ENCODE measurements around the gene KRTAP22-2. TPM values are rescaled to one million over a fixed set of nuclear protein-coding genes. Genes with fewer than 3 reads are reported as not detected.

Gene KRTAP22-2
- total RNA-seq, 2 donors from 2014 or later: not detected

GRCh38 chr21:30598802-30599201 is 8.6 kb upstream of the KRTAP22-2 start, which contains the start of gene KRTAP6-2:
TSS of gene KRTAP6-2 (minus strand) at chr21:30598902. CDS start at chr21:30598874, 28 bp downstream.
- H3K36me3 ChIP-seq (replicated peaks in 1 of 2; ENCODE audit: insufficient read depth in 1 of 2, low read depth in 2 of 2): no peaks in the 10 kb centered on the region
- no peaks in the 10 kb centered on the region for H3K9me3 ChIP-seq
- H3K27me3 ChIP-seq: no peaks in the 10 kb centered on the region
- TF ChIP-seq CTCF (IDR thresholded peaks at IDR 0.05): no peak
- no peak for TF ChIP-seq POLR2A (IDR thresholded peaks at IDR 0.05)
- intact Hi-C loops (cut with DNase I): no loop called here
- 82 to 93% methylated on average over 6 of the region's 6 CpGs for WGBS, 2 donors
- DNase-seq (no peak), ATAC-seq (no peak)
- no peak within 1 kb of the TSS for H3K4me3 ChIP-seq
- no peaks in the 10 kb centered on the region for H3K4me1 ChIP-seq
- no peak within 1 kb of the TSS for H3K27ac ChIP-seq

DNA sequence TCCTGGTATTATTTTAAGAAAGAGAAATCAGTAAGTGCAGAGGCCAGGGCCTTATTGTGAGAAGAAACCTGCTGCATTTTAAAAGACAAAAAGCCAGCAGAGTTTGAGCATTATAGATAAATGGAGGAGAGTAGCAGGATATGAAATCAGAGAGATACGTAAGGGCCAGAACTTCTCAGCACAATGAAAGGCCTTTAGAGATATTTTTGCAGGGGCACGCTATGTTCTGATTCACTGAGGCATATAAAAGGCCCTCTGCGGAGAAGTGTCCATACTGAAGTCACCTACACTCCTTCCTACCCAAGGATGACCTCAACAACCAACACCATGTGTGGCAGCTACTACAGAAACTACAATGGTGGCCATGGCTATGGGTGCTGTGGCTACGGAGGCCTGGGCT is 1.9 kb upstream of the KRTAP22-2 start, which contains the start of gene KRTAP6-3:
Gene KRTAP6-3 (plus strand): TSS at position 301 of the 400 bp plus-strand sequence. CDS start 6 bp downstream, at position 307.
- 84 to 91% methylated on average over 4 of the region's 4 CpGs for WGBS, 2 donors
- H3K27ac ChIP-seq: no peak within 1 kb of the TSS
- no peak for TF ChIP-seq CTCF (IDR thresholded peaks at IDR 0.05)
- no peak for TF ChIP-seq POLR2A (IDR thresholded peaks at IDR 0.05)
- no peaks in the 10 kb centered on the region for H3K4me1 ChIP-seq
- no peak within 1 kb of the TSS for H3K4me3 ChIP-seq
- no peaks in the 10 kb centered on the region for H3K27me3 ChIP-seq
- no peaks in the 10 kb centered on the region for H3K36me3 ChIP-seq (replicated peaks in 1 of 2; ENCODE audit: insufficient read depth in 1 of 2, low read depth in 2 of 2)
- no peaks in the 10 kb centered on the region for H3K9me3 ChIP-seq
- intact Hi-C loops (cut with DNase I): no loop called here
- ATAC-seq: no peak
- DNase-seq: no peak

DNA sequence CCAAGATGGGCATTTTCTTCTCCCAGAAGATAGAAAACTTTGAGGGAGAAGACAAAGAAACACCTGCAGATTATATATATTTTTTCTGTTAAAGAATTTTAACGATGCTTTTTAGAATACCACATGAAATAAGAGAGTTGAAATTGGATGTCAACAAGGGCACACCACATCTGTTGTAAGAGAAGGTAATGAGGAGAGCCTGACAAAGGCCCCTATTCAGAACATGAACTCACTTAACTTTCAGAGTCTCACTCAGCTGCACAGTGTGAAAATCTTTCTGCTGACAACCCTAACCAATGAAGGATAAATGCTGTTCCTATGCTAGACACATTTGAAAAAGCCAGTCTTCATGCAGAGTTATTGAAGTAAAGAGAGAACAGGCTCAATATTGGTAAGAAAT is 7.3 kb downstream of the KRTAP22-2 start:
- intact Hi-C loops (cut with DNase I): no loop called here
- DNase-seq (no peak), ATAC-seq (no peak)
- no peaks in the 10 kb centered on the region for H3K9me3 ChIP-seq
- TF ChIP-seq POLR2A (IDR thresholded peaks at IDR 0.05) (no peak), CTCF (IDR thresholded peaks at IDR 0.05) (no peak)
- no peaks in the 10 kb centered on the region for H3K27me3 ChIP-seq
- no peaks in the 10 kb centered on the region for H3K4me1 ChIP-seq
- H3K27ac ChIP-seq: no peak overlapping the region
- H3K4me3 ChIP-seq: no peak overlapping the region
- WGBS, 2 donors: 14 to 18% methylated on average over 1 of the region's 1 CpG
- no peaks in the 10 kb centered on the region for H3K36me3 ChIP-seq (replicated peaks in 1 of 2; ENCODE audit: insufficient read depth in 1 of 2, low read depth in 2 of 2)

DNA sequence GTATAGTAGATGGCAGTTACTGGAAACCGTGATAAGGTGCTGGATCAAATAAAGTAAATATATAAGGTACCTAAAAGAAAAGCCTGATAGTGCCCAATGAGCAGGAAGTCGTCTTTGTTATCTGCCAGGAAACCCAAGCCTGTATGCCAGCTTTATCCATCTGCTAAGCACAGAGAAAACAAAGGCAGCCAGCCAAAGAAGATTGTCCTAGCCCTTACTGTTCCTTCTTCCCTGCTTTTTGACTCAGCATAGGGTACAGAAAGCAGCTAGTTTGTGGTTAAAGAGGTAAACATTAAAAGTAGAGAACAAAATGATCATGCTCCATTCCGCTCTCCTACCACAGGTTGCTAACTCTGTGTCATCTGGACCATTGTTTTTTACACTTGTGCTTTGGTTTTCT is 10.1 kb downstream of the KRTAP22-2 start:
- Histone ChIP-seq H3K4me3 (no peak overlapping the region), H3K27ac (no peak overlapping the region), H3K36me3 (replicated peaks in 1 of 2; ENCODE audit: insufficient read depth in 1 of 2, low read depth in 2 of 2) (no peaks in the 10 kb centered on the region), H3K4me1 (no peaks in the 10 kb centered on the region), H3K27me3 (no peaks in the 10 kb centered on the region), H3K9me3 (no peaks in the 10 kb centered on the region)
- DNase-seq: no peak
- intact Hi-C loops (cut with DNase I): no loop called here
- TF ChIP-seq CTCF (IDR thresholded peaks at IDR 0.05): no peak
- no peak for TF ChIP-seq POLR2A (IDR thresholded peaks at IDR 0.05)
- no peak for ATAC-seq
- WGBS, 2 donors: 44 to 48% methylated on average over 3 of the region's 3 CpGs

- no peaks in the 10 kb centered on the region for H3K4me1 ChIP-seq
- no peak overlapping the region for H3K27ac ChIP-seq
- no peaks in the 10 kb centered on the region for H3K27me3 ChIP-seq
- 50 to 52% methylated on average over 1 of the region's 1 CpG for WGBS, 2 donors
- H3K36me3 ChIP-seq (replicated peaks in 1 of 2; ENCODE audit: insufficient read depth in 1 of 2, low read depth in 2 of 2): no peaks in the 10 kb centered on the region
- no peak for DNase-seq
- TF ChIP-seq CTCF (IDR thresholded peaks at IDR 0.05) (no peak), POLR2A (IDR thresholded peaks at IDR 0.05) (no peak)
- H3K9me3 ChIP-seq: no peaks in the 10 kb centered on the region
- intact Hi-C loops (cut with DNase I): no loop called here
- no peak for ATAC-seq
- no peak overlapping the region for H3K4me3 ChIP-seq
Observed at GRCh38 chr21:30579346-30579745, 10.9 kb downstream of the KRTAP22-2 start.
